ENCODE results near the gene CRABP2. TPM values are rescaled to one million over a fixed set of nuclear protein-coding genes. Genes with fewer than 3 reads are reported as not detected.

CRABP2 gene
- total RNA-seq, 1 donor from 2014 or later = 278 TPM

GRCh38 chr1:156752843-156753482 is 47.6 kb upstream of the CRABP2 start:
- Histone ChIP-seq H2AFZ (ENCODE audit: low read depth, low read length) (no peak overlapping the region), H3K4me2 (ENCODE audit: low read length) (peak overlapping the region; percentile 99), H3K27me3 (ENCODE audit: insufficient read depth, low read length) (no peaks in the 10 kb centered on the region), H3K36me3 (ENCODE audit: insufficient read depth, low read length) (no peaks in the 10 kb centered on the region), H3K9ac (ENCODE audit: low read length) (peak overlapping the region; percentile 91), H3K79me2 (ENCODE audit: insufficient read depth, low read length) (peaks cover 45% of the 10 kb centered on the region), H3K9me3 (ENCODE audit: insufficient read depth, low read depth, low read length) (no peaks in the 10 kb centered on the region), H3K4me3 (ENCODE audit: insufficient read depth, low read depth, low read length) (peak overlapping the region; percentile 86), H4K20me1 (ENCODE audit: insufficient read depth, low read length) (no peaks in the 10 kb centered on the region), H3K4me1 (ENCODE audit: insufficient read depth, low read length) (peaks cover 33% of the 10 kb centered on the region), H3K27ac (ENCODE audit: low read depth, low read length) (no peak overlapping the region)
- DNase-seq (ENCODE audit: low read depth) (no peak), FAIRE-seq (no peak)
- TF ChIP-seq CTCF (IDR thresholded peaks at IDR 0.05; ENCODE audit: insufficient read depth, low read depth, low read length) (no peak), EZH2 (IDR thresholded peaks at IDR 0.05; ENCODE audit: insufficient read depth, low read length) (no peak)
- no peaks in the 10 kb centered on the region for H3K27me3 Mint-ChIP-seq (ENCODE audit: low read depth, unreplicated experiment)
- peak overlapping the region; percentile 90 for H3K4me3 Mint-ChIP-seq (ENCODE audit: unreplicated experiment)
- H3K36me3 Mint-ChIP-seq (ENCODE audit: low read depth, unreplicated experiment) = peaks cover 2% of the 10 kb centered on the region
- H3K27ac Mint-ChIP-seq (ENCODE audit: unreplicated experiment) = no peak overlapping the region
- H3K4me1 Mint-ChIP-seq (ENCODE audit: low read depth, unreplicated experiment) = peaks cover 22% of the 10 kb centered on the region
- no peaks in the 10 kb centered on the region for H3K9me3 Mint-ChIP-seq (ENCODE audit: unreplicated experiment)

GRCh38 chr1:156751757-156752481 is 46.5 kb upstream of the CRABP2 start:
- Histone ChIP-seq H3K9me3 (ENCODE audit: insufficient read depth, low read depth, low read length) (no peaks in the 10 kb centered on the region), H4K20me1 (ENCODE audit: insufficient read depth, low read length) (no peaks in the 10 kb centered on the region), H3K27ac (ENCODE audit: low read depth, low read length) (peak overlapping the region; percentile 88), H3K4me3 (ENCODE audit: insufficient read depth, low read depth, low read length) (peak overlapping the region; percentile 86), H2AFZ (ENCODE audit: low read depth, low read length) (peak overlapping the region; percentile 70), H3K27me3 (ENCODE audit: insufficient read depth, low read length) (no peaks in the 10 kb centered on the region), H3K79me2 (ENCODE audit: insufficient read depth, low read length) (peaks cover 54% of the 10 kb centered on the region), H3K9ac (ENCODE audit: low read length) (peak overlapping the region; percentile 91), H3K4me1 (ENCODE audit: insufficient read depth, low read length) (peaks cover 42% of the 10 kb centered on the region), H3K4me2 (ENCODE audit: low read length) (peak overlapping the region; percentile 99), H3K36me3 (ENCODE audit: insufficient read depth, low read length) (no peaks in the 10 kb centered on the region)
- Mint-ChIP-seq H3K9me3 (ENCODE audit: unreplicated experiment) (no peaks in the 10 kb centered on the region), H3K4me3 (ENCODE audit: unreplicated experiment) (peak overlapping the region; percentile 90), H3K36me3 (ENCODE audit: low read depth, unreplicated experiment) (peaks cover 2% of the 10 kb centered on the region), H3K4me1 (ENCODE audit: low read depth, unreplicated experiment) (peaks cover 29% of the 10 kb centered on the region), H3K27me3 (ENCODE audit: low read depth, unreplicated experiment) (no peaks in the 10 kb centered on the region), H3K27ac (ENCODE audit: unreplicated experiment) (peak overlapping the region; percentile 96)
- DNase-seq (ENCODE audit: low read depth) (peak; percentile 94), FAIRE-seq (no peak)
- TF ChIP-seq CTCF (IDR thresholded peaks at IDR 0.05; ENCODE audit: insufficient read depth, low read depth, low read length) (no peak), EZH2 (IDR thresholded peaks at IDR 0.05; ENCODE audit: insufficient read depth, low read length) (no peak)

GRCh38 chr1:156751451-156751756 is 46.0 kb upstream of the CRABP2 start, which contains the start of gene HDGF:
TSS of gene HDGF (minus strand) at chr1:156751675. CDS start at chr1:156751429, 246 bp downstream.
- DNase-seq (ENCODE audit: low read depth) (no peak), FAIRE-seq (no peak)
- peaks cover 60% of the 10 kb centered on the region for H3K79me2 ChIP-seq (ENCODE audit: insufficient read depth, low read length)
- TF ChIP-seq CTCF (IDR thresholded peaks at IDR 0.05; ENCODE audit: insufficient read depth, low read depth, low read length) (no peak), EZH2 (IDR thresholded peaks at IDR 0.05; ENCODE audit: insufficient read depth, low read length) (no peak)
- peak within 1 kb of the TSS; percentile 70 for H2AFZ ChIP-seq (ENCODE audit: low read depth, low read length)
- no peaks in the 10 kb centered on the region for H3K36me3 ChIP-seq (ENCODE audit: insufficient read depth, low read length)
- H3K4me1 Mint-ChIP-seq (ENCODE audit: low read depth, unreplicated experiment) = peaks cover 29% of the 10 kb centered on the region
- no peaks in the 10 kb centered on the region for H3K27me3 ChIP-seq (ENCODE audit: insufficient read depth, low read length)
- peaks cover 46% of the 10 kb centered on the region for H3K4me1 ChIP-seq (ENCODE audit: insufficient read depth, low read length)
- no peaks in the 10 kb centered on the region for H3K9me3 ChIP-seq (ENCODE audit: insufficient read depth, low read depth, low read length)
- H4K20me1 ChIP-seq (ENCODE audit: insufficient read depth, low read length) = no peaks in the 10 kb centered on the region
- peaks cover 2% of the 10 kb centered on the region for H3K36me3 Mint-ChIP-seq (ENCODE audit: low read depth, unreplicated experiment)
- H3K4me3 Mint-ChIP-seq (ENCODE audit: unreplicated experiment) = peak within 1 kb of the TSS; percentile 97
- peak within 1 kb of the TSS; percentile 86 for H3K4me3 ChIP-seq (ENCODE audit: insufficient read depth, low read depth, low read length)
- H3K27ac Mint-ChIP-seq (ENCODE audit: unreplicated experiment) = peak within 1 kb of the TSS; percentile 96
- H3K27me3 Mint-ChIP-seq (ENCODE audit: low read depth, unreplicated experiment) = no peaks in the 10 kb centered on the region
- no peaks in the 10 kb centered on the region for H3K9me3 Mint-ChIP-seq (ENCODE audit: unreplicated experiment)
- H3K9ac ChIP-seq (ENCODE audit: low read length) = peak within 1 kb of the TSS; percentile 91
- H3K4me2 ChIP-seq (ENCODE audit: low read length) = peak within 1 kb of the TSS; percentile 99
- H3K27ac ChIP-seq (ENCODE audit: low read depth, low read length) = peak within 1 kb of the TSS; percentile 100

Data from astrocyte (in vitro differentiated cells and primary cell).